Astrocyte (in vitro differentiated cells and primary cell): Measurements from ENCODE around the gene MDM1.

Source experiments
- CTCF ChIP-seq: IDR thresholded peaks from 2 replicates; pipeline ENCODE4 v1.5.1; 2011; ENCODE audit warnings: low read depth, mild to moderate bottlenecking, inconsistent platforms, low read length, moderate library complexity; ENCODE audit not compliant: insufficient read depth
- EZH2 ChIP-seq: IDR thresholded peaks from 2 replicates; pipeline ENCODE4 v1.6.1; 2012; ENCODE audit warnings: mild to moderate bottlenecking, low read length, inconsistent platforms; ENCODE audit not compliant: insufficient read depth

GRCh38 chr12:68291396-68292036 is 40.6 kb downstream of the MDM1 start:
- TF ChIP-seq EZH2, result no peak
- no peak for TF ChIP-seq CTCF
